Cardiac muscle cell (in vitro differentiated cells and primary cell): ENCODE data around the gene UNC13A. TPM values are rescaled to one million over a fixed set of nuclear protein-coding genes. Genes with fewer than 3 reads are reported as not detected.
A peak's percentile ranks its signal among the peaks of the same experiment; 100 is the strongest.

Source experiments
- DNase-seq, 2 donors: peaks; one replicate each; pipeline versions ENCODE4 v3.0.0 to v3.0.0-alpha.2; 2010 to 2017; ENCODE audit warnings: low read depth in 1 of 2, low spot score in 1 of 2
- H3K27ac ChIP-seq: fragments of 200-600 bp; sonication (generic); 2 replicates; pipeline ENCODE4 v1.5.1; 2016
- H3K27me3 ChIP-seq: fragments of 200-600 bp; sonication (generic); 2 replicates; pipeline ENCODE4 v1.6.0; 2016; ENCODE audit warnings: control low read depth
- H3K36me3 ChIP-seq: fragments of 200-600 bp; sonication (generic); 2 replicates; pipeline ENCODE4 v1.5.1; 2016; ENCODE audit warnings: control low read depth
- H3K4me1 ChIP-seq: fragments of 200-600 bp; sonication (generic); 2 replicates; pipeline ENCODE4 v1.8.1; 2017; ENCODE audit warnings: low read depth, mild to moderate bottlenecking, mixed run types
- H3K4me3 ChIP-seq: fragments of 200-600 bp; sonication (generic); 2 replicates; pipeline ENCODE4 v1.5.1; 2016; ENCODE audit warnings: mild to moderate bottlenecking
- H3K9me3 ChIP-seq: fragments of 200-600 bp; sonication (generic); 2 replicates; pipeline ENCODE4 v1.5.1; 2017; ENCODE audit warnings: low read depth, mild to moderate bottlenecking, control low read depth
- CTCF ChIP-seq: IDR thresholded peaks from 2 replicates; pipeline ENCODE4 v1.5.1; 2012; ENCODE audit warnings: low read depth, mild to moderate bottlenecking, low read length
- polyA plus RNA-seq: library from polyadenylated mRNA; unstranded; fragments of >200 nt; fragmentation: Nextera tagmentation; extraction: Ambion mirVana; gene quantifications from 2 replicates; pipeline ENCODE4 v1.2.1, GENCODE V29; 2016
- total RNA-seq: library from RNA; depleted of rRNA; stranded (reverse); fragments of >200 nt; gene quantifications from 2 replicates; pipeline ENCODE4 v1.2.3, GENCODE V29; 2016

The UNC13A gene
- total and polyA plus RNA-seq, 2 experiments from 2014 or later: 0.31 to 0.54 TPM

DNA sequence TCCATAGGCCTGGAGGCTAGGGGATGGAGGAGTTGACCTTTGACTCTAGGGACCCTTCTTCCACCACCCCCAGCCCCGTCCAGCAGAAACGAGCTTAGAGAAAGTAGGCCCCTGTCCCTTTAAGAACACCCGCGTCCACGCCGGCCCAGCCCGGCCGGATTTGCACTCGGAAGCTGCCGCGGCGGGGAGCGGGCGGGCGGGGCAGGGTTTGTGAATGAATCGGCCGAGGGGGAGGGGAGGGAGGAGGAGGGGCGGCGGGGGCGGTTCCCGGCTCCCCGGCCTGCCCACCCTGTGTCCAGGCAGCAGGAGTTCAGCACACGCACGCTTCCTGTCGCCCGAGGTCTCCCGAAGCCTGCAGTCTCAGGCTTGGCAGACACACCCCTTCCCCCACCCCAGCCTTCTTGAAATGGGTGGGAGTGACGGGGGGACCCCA lies 1.5 kb downstream of the UNC13A start:
- DNase-seq: peak; percentile 5 to 64
- Histone ChIP-seq H3K27me3 (peaks cover 29% of the 10 kb centered on the region), H3K27ac (no peak overlapping the region), H3K36me3 (no peaks in the 10 kb centered on the region), H3K4me3 (peak overlapping the region; percentile 10), H3K4me1 (no peaks in the 10 kb centered on the region), H3K9me3 (no peaks in the 10 kb centered on the region)
- TF ChIP-seq CTCF: no peak

GRCh38 chr19:17686023-17686521 lies 2.1 kb downstream of the UNC13A start:
- TF ChIP-seq CTCF: no peak
- DNase-seq: peak in 1 of 2 donors; percentile 42
- Histone ChIP-seq H3K4me1 (no peaks in the 10 kb centered on the region), H3K36me3 (no peaks in the 10 kb centered on the region), H3K4me3 (no peak overlapping the region), H3K9me3 (no peaks in the 10 kb centered on the region), H3K27me3 (peaks cover 29% of the 10 kb centered on the region), H3K27ac (no peak overlapping the region)

DNA sequence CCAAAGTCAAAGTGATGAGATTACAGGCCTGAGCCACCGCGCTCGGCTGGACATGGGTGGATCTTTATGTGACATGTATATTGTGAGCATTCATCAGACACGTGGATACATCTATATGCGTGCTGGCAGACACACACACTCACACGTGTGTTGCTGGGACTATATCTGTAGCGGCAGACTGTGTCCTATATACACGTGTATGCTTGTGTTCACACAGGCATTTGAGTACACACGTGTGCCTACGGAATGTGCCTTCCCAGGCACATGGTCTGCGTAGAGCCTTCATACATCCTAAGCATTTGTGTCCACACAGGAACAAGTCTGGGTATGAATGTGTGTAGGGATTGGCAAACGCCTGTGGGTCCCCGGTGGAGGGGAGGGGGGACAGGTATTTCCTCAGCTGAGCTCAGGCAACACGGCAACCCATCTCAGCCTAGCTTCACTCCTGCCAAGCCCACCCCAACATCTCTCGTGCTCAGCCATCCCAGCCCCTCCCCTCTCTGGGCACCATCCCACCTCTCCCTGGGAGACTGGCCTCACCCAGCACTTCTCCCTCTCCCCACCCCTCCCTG lies 2.6 kb downstream of the UNC13A start:
- H3K36me3 ChIP-seq: no peaks in the 10 kb centered on the region
- no peak for TF ChIP-seq CTCF
- peaks cover under 1% of the 10 kb centered on the region for H3K4me1 ChIP-seq
- H3K27ac ChIP-seq: no peak overlapping the region
- H3K4me3 ChIP-seq: no peak overlapping the region
- DNase-seq: no peak
- H3K27me3 ChIP-seq: peaks cover 29% of the 10 kb centered on the region
- no peaks in the 10 kb centered on the region for H3K9me3 ChIP-seq

- Histone ChIP-seq H3K4me1 (peaks cover 7% of the 10 kb centered on the region), H3K36me3 (no peaks in the 10 kb centered on the region), H3K9me3 (no peaks in the 10 kb centered on the region), H3K4me3 (no peak overlapping the region), H3K27ac (no peak overlapping the region), H3K27me3 (peaks cover 29% of the 10 kb centered on the region)
- no peak for TF ChIP-seq CTCF
- no peak for DNase-seq
Measured at GRCh38 chr19:17684256-17684655, 3.9 kb downstream of the UNC13A start.

DNA sequence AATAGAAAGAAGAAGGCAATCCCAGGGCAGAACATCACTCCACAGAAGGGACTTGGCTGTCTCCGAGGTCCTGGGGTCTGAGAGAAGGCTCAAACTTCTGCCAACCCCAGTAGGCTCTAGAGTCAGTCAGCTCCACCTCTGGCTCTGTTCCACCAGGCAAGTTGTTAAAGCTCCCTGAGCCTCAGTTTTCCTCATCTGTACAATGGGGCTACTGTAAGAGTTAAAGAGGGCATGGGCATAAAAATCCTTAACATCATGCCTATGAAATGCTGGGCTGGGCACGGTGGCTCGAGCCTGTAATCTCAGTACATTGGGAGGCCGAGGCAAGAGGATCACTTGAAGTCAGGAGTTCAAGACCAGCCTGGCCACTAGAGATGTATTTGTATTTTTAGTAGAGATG lies 5.1 kb downstream of the UNC13A start:
- no peaks in the 10 kb centered on the region for H3K9me3 ChIP-seq
- TF ChIP-seq CTCF: no peak
- peaks cover 7% of the 10 kb centered on the region for H3K4me1 ChIP-seq
- peaks cover 29% of the 10 kb centered on the region for H3K27me3 ChIP-seq
- H3K36me3 ChIP-seq: no peaks in the 10 kb centered on the region
- H3K27ac ChIP-seq: no peak overlapping the region
- DNase-seq: no peak
- no peak overlapping the region for H3K4me3 ChIP-seq

GRCh38 chr19:17682273-17682672 lies 5.9 kb downstream of the UNC13A start:
- DNase-seq: no peak
- TF ChIP-seq CTCF: no peak
- Histone ChIP-seq H3K4me3 (no peak overlapping the region), H3K4me1 (peaks cover 7% of the 10 kb centered on the region), H3K27me3 (peaks cover 21% of the 10 kb centered on the region), H3K36me3 (no peaks in the 10 kb centered on the region), H3K9me3 (no peaks in the 10 kb centered on the region), H3K27ac (no peak overlapping the region)
